Central memory CD8-positive, alpha-beta T cell (primary cell): ENCODE results near the gene PRKN.

ENCODE experiments used
- ATAC-seq: fragments of 150-1000 bp; cut with Tn5 transposase; replicated peaks from 2 replicates; pipeline ENCODE4 v1.10.0; 2022; ENCODE audit warnings: mild to moderate bottlenecking, moderate FRiP score, moderate number of reproducible peaks; ENCODE audit not compliant: poor library complexity, severe bottlenecking; ENCODE audit errors: extremely low read depth
- DNase-seq, 2 donors: peaks; one replicate each; pipeline ENCODE4 v3.0.0; 2021; ENCODE audit warnings: low spot score in 2 of 2
- H3K27ac Mint-ChIP-seq: one replicate; pipeline ENCODE4 v1.8.0; 2022; ENCODE audit warnings: low read depth, mild to moderate bottlenecking, moderate library complexity, mixed read lengths
- H3K27me3 Mint-ChIP-seq: one replicate; pipeline ENCODE4 v1.8.0; 2022; ENCODE audit warnings: mixed read lengths
- H3K36me3 Mint-ChIP-seq: one replicate; pipeline ENCODE4 v1.8.0; 2022; ENCODE audit warnings: mild to moderate bottlenecking, moderate library complexity, mixed read lengths; ENCODE audit not compliant: insufficient read depth
- H3K4me1 Mint-ChIP-seq: one replicate; pipeline ENCODE4 v1.8.0; 2022; ENCODE audit warnings: mixed read lengths
- H3K4me3 Mint-ChIP-seq: one replicate; pipeline ENCODE4 v1.8.0; 2022; ENCODE audit warnings: mild to moderate bottlenecking, moderate library complexity, mixed read lengths
- H3K9me3 Mint-ChIP-seq: one replicate; pipeline ENCODE4 v1.8.0; 2022; ENCODE audit warnings: mixed read lengths

PRKN gene

DNA sequence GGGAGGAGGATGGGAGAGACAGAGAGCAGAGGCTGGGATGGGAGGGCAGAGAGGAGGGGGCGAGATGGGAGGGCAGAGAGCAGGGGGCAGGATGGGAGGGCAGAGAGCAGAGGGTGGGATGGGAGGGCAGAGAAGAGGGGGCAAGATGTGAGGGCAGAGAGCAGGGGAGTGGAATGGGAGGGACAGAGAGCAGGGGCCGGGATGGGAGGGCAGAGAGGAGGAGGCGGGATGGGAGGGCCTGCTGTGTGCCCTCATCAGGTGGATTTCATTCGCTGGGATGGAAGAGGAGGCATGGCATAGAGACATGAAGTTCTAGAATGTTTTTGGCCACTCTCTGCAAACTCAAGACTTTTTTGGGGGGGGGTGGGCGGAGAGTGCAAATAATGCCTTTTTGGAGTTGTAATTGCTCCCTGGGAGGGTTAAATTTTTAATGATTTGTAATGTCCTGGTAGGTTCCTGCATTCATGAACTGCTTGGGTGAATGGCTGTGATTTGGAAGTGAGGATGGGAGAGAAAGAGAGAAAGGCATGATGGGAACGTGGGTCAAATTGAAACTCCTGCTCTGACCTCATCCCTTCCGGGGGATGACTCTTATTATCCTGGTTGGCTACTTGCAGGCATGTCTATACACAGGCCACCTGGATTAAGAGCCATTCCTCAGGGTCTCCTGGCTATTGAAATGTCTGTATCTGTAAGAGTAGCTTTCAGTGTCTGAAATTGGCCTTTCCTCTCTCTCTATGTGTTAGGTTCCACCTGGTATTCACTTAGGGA, 1291.3 kb downstream of the PRKN start:
- DNase-seq (no peak), ATAC-seq (no peak)
- Mint-ChIP-seq H3K36me3 (no peaks in the 10 kb centered on the region), H3K27ac (no peak overlapping the region), H3K4me3 (no peak overlapping the region), H3K9me3 (no peaks in the 10 kb centered on the region), H3K27me3 (no peaks in the 10 kb centered on the region), H3K4me1 (no peaks in the 10 kb centered on the region)

DNA sequence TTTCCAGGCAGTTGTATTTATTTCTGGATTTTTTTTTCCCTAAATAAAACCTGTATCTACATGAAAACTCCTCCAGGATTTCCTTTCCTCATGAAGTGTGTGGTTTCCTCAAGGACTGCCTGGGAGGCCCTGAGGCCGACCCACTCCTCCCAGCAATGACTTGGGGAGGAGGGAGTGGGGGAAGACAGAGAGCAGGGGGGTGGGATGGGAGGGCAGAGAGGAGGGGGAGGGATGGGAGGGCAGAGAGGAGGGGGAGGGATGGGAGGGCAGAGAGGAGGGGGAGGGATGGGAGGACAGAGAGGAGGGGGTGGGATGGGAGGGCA, 1291.9 kb downstream of the PRKN start:
- H3K4me1 Mint-ChIP-seq = no peaks in the 10 kb centered on the region
- H3K36me3 Mint-ChIP-seq = no peaks in the 10 kb centered on the region
- ATAC-seq = no peak
- no peaks in the 10 kb centered on the region for H3K27me3 Mint-ChIP-seq
- no peak for DNase-seq
- H3K9me3 Mint-ChIP-seq = no peaks in the 10 kb centered on the region
- H3K4me3 Mint-ChIP-seq = no peak overlapping the region
- H3K27ac Mint-ChIP-seq = no peak overlapping the region

DNA sequence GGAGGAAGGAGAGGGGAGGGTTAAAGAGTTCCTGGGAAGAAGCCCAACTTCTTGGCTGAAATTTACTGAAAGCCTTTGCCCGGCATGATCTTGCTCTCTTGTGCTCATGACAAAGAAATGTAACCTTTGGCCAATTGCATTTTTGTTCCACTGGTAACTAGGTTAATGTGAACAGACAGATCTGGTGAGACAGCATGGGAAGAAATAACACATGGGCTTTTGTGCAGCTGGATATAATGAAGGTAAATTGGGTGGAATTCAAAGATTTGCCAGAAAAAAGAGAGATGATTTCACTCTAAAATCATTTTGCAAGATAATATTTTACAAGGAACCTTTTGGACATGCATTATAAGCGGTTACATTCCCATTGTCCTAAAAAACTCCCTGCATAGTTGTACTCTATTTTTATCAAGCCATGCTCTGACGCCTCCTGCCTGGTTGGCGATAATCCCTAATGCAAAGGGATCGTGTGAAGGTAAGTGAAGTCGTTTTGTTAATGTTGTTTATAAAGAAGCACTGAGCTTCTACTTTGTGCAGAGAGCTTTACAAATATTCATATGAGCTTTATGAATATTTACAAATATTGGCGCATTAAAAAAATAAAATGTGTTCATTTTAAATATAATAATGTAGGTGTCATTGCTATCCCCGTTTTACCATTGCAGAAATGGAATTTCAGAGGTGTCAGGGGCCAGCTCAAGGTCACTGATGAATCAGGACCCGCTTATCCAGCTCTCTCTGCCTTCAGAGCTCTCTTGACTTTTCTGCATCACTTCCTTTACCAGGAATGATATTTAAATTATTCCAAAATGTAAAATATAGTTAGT, 1292.4 kb downstream of the PRKN start:
- Mint-ChIP-seq H3K27ac (no peak overlapping the region), H3K27me3 (no peaks in the 10 kb centered on the region), H3K4me3 (no peak overlapping the region), H3K36me3 (no peaks in the 10 kb centered on the region), H3K4me1 (no peaks in the 10 kb centered on the region), H3K9me3 (no peaks in the 10 kb centered on the region)
- no peak for ATAC-seq
- no peak for DNase-seq

DNA sequence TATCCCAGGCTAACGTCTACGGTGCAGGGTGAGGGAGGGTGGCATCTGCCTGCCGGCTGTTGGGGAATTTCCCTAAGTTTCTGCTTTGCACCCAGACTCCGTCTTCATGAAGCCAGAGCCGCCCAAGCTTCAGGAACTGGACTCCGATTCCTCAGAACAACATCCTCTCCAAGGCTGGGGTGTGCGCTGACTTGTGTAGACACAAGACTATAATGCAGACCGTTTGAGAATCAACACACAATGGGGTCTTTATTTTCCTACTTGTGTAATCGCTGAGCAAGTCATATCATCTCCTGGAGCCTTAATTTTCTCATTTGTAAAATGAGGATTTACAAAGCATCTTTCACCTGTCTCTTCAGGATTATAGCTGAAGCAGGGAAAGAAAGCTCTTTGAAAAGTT, 1293.2 kb downstream of the PRKN start:
- H3K4me3 Mint-ChIP-seq = no peak overlapping the region
- ATAC-seq = no peak

DNA sequence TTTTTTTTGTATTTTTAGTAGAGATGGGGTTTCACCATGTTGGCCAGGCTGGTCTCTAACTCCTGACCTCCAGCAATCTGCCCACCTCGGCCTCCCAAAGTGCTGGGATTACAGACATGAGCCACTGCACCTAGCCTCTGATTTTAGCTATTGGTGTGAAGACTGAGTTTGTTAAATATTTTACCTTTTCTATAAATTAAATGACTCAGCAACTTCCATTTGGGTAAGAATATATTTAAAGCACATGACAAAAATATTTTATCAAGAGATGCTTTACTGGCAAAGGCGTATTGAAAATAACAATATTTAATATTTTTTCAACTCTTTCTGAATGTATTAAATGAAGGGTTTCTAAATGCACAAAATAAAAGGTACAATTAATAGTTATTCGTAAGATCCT, 1295.0 kb downstream of the PRKN start:
- H3K4me1 Mint-ChIP-seq = no peaks in the 10 kb centered on the region
- H3K4me3 Mint-ChIP-seq = no peak overlapping the region
- H3K27ac Mint-ChIP-seq = no peak overlapping the region
- DNase-seq (no peak), ATAC-seq (no peak)
- H3K27me3 Mint-ChIP-seq = no peaks in the 10 kb centered on the region
- H3K9me3 Mint-ChIP-seq = no peaks in the 10 kb centered on the region
- H3K36me3 Mint-ChIP-seq = no peaks in the 10 kb centered on the region

More for the DNA sequence above, 1293.2 kb downstream of the PRKN start:
- Mint-ChIP-seq H3K27ac (no peak overlapping the region), H3K36me3 (no peaks in the 10 kb centered on the region), H3K9me3 (no peaks in the 10 kb centered on the region), H3K4me1 (no peaks in the 10 kb centered on the region), H3K27me3 (no peaks in the 10 kb centered on the region)
- no peak for DNase-seq

DNA sequence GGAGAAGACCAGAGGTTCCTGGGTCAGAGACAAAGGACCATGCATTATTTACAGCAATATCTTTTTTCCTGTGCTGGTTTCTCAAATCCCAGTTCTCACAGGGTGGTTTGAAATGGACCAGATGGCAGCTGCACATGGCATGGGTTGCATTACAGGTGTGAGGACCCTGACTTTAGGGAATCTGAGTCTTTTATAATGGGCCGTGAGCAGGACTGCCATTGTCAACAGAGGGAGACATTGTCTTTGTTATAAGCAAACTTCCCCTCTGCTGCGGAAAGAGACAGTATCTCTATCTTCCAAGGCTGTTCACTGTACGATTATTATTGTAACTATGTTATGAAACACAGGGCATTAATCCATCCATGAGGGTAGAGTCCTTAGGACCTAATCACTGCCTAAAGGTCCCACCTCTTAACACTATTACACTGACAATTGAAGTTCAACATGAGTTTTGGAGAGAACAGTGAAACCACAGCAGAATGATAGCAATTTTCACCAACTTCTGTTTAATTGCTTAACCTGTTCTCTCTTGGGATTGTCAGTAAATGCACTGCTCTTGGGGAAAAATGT, 1297.6 kb downstream of the PRKN start:
- no peak for DNase-seq
- no peak for ATAC-seq
- Mint-ChIP-seq H3K27me3 (no peaks in the 10 kb centered on the region), H3K4me3 (no peak overlapping the region), H3K36me3 (no peaks in the 10 kb centered on the region), H3K9me3 (no peaks in the 10 kb centered on the region), H3K4me1 (no peaks in the 10 kb centered on the region), H3K27ac (no peak overlapping the region)

DNA sequence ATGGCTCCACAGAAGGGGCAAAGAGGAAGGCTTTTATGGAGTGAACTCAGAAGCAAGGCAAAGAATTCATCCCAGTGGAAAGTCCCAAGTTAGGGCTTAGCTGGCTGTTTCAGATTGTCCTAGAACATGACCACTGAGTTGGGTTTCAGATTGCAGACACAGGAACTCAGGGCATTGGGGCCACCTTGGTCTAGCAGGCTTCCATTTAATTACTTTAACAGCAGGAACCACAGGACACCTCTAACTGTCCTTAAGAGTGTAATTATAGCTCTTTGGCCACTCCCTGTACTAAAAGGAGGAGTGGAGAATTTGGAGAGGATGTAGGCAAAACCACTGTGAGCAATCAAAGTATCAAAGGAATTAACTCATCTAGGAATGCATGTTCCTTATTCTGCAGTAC, 1303.1 kb downstream of the PRKN start:
- no peaks in the 10 kb centered on the region for H3K4me1 Mint-ChIP-seq
- no peak overlapping the region for H3K4me3 Mint-ChIP-seq
- ATAC-seq (no peak), DNase-seq (no peak)
- H3K36me3 Mint-ChIP-seq = no peaks in the 10 kb centered on the region
- H3K27ac Mint-ChIP-seq = no peak overlapping the region
- H3K9me3 Mint-ChIP-seq = no peaks in the 10 kb centered on the region
- no peaks in the 10 kb centered on the region for H3K27me3 Mint-ChIP-seq

DNA sequence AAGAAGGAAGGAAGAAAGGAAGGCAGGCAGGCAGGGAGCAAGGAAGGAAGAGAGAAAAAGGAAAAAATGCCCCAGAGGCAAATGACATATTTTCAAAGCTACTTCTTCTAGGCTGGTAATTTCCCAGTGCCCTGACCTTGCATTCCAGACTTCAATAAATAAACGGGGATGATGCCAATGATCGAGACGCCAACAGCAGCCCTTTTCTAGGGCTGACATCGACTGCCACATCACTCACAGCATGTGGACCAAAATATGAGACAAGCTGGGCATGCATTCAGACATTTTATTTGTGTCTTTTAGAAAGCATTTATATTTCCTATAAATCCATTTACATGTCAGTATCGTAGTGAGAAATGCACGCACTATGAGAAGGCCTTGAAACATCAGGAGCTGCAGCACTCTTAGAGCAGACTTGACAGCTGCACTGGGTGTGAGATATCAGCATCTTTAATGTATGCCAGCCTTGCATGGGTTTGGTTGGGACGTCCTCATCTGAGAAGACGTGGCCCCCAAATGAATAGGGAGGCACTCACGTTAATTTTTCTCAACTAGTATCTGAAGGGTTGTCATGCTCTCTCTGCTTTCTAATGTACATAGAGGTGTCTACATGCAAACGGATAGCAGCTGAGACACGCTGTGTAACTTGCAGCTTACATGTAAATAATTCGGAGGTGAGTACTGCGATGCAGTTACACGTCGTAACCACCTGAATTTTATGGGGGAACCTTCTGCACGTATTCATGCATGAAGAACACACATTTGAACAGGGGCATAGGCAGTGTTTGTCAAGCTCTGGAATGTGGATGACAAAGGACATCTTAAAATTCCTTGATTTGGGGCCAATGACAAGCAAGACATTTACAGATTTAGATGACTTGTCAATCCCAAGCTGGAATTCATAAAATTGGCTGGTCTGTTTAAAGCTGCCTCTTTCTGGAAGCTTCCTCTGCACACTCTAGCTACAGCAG, 1304.6 kb downstream of the PRKN start:
- no peak overlapping the region for H3K4me3 Mint-ChIP-seq
- DNase-seq (no peak), ATAC-seq (no peak)
- no peaks in the 10 kb centered on the region for H3K27me3 Mint-ChIP-seq
- no peaks in the 10 kb centered on the region for H3K4me1 Mint-ChIP-seq
- no peak overlapping the region for H3K27ac Mint-ChIP-seq
- no peaks in the 10 kb centered on the region for H3K36me3 Mint-ChIP-seq
- no peaks in the 10 kb centered on the region for H3K9me3 Mint-ChIP-seq

DNA sequence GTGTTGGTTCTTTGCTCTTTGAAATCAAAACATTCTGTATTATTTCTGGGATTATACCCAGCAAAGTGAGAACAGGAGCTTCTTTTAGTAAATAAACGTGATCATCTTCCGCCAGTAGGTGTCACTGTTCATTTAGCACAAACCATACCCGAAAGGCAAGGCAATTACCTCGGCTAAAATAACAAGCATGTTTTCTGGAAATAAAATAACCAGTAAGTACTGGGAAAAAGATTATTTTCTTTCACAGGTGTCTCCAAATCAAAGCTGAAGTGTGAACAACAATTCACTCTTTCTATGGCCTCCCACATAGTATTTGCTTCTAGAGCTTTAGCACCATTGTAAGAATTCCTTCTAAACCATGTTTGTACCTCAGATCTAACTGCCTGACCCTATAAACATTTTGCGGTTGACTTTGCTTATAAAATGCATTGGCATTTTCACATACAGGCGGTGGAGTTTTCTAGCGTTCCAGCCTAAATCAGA, 1309.1 kb downstream of the PRKN start:
- no peaks in the 10 kb centered on the region for H3K4me1 Mint-ChIP-seq
- no peak overlapping the region for H3K4me3 Mint-ChIP-seq
- DNase-seq (no peak), ATAC-seq (no peak)
- H3K36me3 Mint-ChIP-seq = no peaks in the 10 kb centered on the region
- peaks cover 17% of the 10 kb centered on the region for H3K27me3 Mint-ChIP-seq
- H3K27ac Mint-ChIP-seq = no peak overlapping the region
- no peaks in the 10 kb centered on the region for H3K9me3 Mint-ChIP-seq

DNA sequence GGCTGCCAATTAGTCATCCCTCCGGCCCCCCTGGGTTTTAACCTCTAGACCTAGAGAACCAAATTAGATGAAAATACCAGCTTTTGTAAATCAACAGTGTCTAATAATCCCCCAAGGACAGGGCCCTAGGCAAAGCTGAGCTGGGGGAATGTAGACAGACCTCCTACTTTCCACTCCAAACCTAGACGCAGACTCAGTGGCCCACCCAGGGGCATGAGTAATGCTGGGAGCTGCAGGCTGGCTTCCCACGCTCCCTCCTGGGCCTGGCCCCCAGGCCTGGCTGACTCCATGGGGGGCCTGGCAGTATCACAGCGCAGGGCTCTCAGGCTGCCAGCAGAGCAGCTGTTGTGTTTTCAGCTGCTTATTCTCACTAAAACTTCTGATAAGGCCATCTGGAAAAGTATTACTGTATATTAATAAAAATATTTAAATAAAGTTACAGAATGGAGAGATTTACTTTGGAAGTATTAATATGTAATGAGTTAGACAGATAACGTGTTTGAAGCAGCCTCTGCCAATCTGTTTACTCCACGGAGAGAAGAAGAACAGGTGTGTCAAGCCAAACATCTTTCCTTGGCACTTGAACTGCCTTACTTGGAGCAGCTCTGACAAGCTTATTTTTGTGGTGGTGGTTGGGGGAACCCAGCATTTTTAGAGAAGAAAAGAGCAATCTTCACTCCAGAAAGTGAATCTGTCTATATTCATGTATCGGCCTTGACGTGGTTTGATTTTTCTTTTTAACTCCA, 1309.7 kb downstream of the PRKN start:
- Mint-ChIP-seq H3K36me3 (no peaks in the 10 kb centered on the region), H3K27me3 (peaks cover 17% of the 10 kb centered on the region), H3K4me1 (no peaks in the 10 kb centered on the region), H3K9me3 (no peaks in the 10 kb centered on the region), H3K27ac (no peak overlapping the region), H3K4me3 (no peak overlapping the region)
- DNase-seq (no peak), ATAC-seq (no peak)

DNA sequence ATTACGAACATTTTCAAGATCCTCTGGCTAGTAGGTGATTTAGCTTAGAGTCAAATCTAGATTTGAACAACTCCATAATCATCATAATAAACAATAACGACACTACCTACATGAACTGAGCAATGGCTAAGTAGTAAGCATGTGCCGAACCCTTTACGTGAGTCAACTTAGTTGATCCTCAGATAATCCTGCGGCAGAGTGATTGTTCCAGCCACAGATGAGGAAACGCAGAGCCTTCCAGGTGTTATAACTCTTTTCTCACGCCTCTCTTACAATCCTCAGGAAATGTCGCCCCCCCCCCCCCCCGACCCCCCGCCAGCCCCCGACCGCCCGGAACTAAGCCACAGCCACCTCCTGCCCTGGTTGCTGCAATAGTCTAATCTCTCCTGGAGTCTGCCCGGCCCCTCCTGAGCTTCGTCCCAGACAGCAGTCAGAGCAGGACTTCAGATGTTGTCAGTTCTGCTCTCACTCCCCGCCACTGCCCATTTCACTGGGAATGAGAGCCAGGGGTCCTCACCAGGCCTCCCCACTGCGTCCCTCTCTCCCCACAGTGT, 1312.2 kb downstream of the PRKN start:
- ATAC-seq = no peak
- Mint-ChIP-seq H3K27ac (no peak overlapping the region), H3K4me3 (no peak overlapping the region), H3K27me3 (peaks cover 17% of the 10 kb centered on the region), H3K9me3 (no peaks in the 10 kb centered on the region), H3K4me1 (no peaks in the 10 kb centered on the region), H3K36me3 (no peaks in the 10 kb centered on the region)
- DNase-seq = no peak
